DMS114 treated with DMSO at 0.1 percent for 48 hours (cell line): ENCODE results near the gene SELENOP.

Experiments
- DNase-seq: peaks from one replicate; lab custom pipeline; 2025; ENCODE audit not compliant: unreplicated experiment; lab: John Stamatoyannopoulos, UW

SELENOP gene

GRCh38 chr5:42799241-42799608, 12.5 kb downstream of the SELENOP start:
- no peak for DNase-seq

- no peak for DNase-seq
Observed at GRCh38 chr5:42798284-42799240, 13.1 kb downstream of the SELENOP start.

GRCh38 chr5:42791151-42791550, 20.5 kb downstream of the SELENOP start:
- no peak for DNase-seq

GRCh38 chr5:42787845-42788244, 23.8 kb downstream of the SELENOP start:
- no peak for DNase-seq

- no peak for DNase-seq
Observed at GRCh38 chr5:42787073-42787472, 24.6 kb downstream of the SELENOP start.

- DNase-seq, result no peak
Observed at GRCh38 chr5:42785756-42786155, 25.9 kb downstream of the SELENOP start.

GRCh38 chr5:42784132-42784531, 27.6 kb downstream of the SELENOP start:
- no peak for DNase-seq

- no peak for DNase-seq
Observed at GRCh38 chr5:42781584-42781983, 30.1 kb downstream of the SELENOP start.

- no peak for DNase-seq
Observed at GRCh38 chr5:42779083-42779482, 32.6 kb downstream of the SELENOP start.

- no peak for DNase-seq
Observed at GRCh38 chr5:42772265-42772993, 39.3 kb downstream of the SELENOP start.

- no peak for DNase-seq
Observed at GRCh38 chr5:42770003-42770402, 41.7 kb downstream of the SELENOP start.

GRCh38 chr5:42768106-42768504, 43.6 kb downstream of the SELENOP start:
- DNase-seq, result no peak

- DNase-seq, result peak; percentile 31
Observed at GRCh38 chr5:42767491-42768105, 44.1 kb downstream of the SELENOP start.

- DNase-seq, result no peak
Observed at GRCh38 chr5:42761791-42762190, 49.9 kb downstream of the SELENOP start.

GRCh38 chr5:42760426-42760825, 51.3 kb downstream of the SELENOP start:
- DNase-seq, result no peak

GRCh38 chr5:42759456-42759855, 52.2 kb downstream of the SELENOP start:
- no peak for DNase-seq

GRCh38 chr5:42756606-42757601, 54.8 kb downstream of the SELENOP start, which contains the start of gene CCDC152:
CCDC152 (plus strand) TSS chr5:42756818; CDS start chr5:42759122, 2,304 bp downstream.
- no peak for DNase-seq

GRCh38 chr5:42753099-42753498, 58.6 kb downstream of the SELENOP start:
- DNase-seq, result no peak

GRCh38 chr5:42751044-42751443, 60.6 kb downstream of the SELENOP start:
- DNase-seq, result no peak

GRCh38 chr5:42750507-42750906, 61.2 kb downstream of the SELENOP start:
- DNase-seq, result no peak
